Measurements from ENCODE around the gene MYRIP.

DNA sequence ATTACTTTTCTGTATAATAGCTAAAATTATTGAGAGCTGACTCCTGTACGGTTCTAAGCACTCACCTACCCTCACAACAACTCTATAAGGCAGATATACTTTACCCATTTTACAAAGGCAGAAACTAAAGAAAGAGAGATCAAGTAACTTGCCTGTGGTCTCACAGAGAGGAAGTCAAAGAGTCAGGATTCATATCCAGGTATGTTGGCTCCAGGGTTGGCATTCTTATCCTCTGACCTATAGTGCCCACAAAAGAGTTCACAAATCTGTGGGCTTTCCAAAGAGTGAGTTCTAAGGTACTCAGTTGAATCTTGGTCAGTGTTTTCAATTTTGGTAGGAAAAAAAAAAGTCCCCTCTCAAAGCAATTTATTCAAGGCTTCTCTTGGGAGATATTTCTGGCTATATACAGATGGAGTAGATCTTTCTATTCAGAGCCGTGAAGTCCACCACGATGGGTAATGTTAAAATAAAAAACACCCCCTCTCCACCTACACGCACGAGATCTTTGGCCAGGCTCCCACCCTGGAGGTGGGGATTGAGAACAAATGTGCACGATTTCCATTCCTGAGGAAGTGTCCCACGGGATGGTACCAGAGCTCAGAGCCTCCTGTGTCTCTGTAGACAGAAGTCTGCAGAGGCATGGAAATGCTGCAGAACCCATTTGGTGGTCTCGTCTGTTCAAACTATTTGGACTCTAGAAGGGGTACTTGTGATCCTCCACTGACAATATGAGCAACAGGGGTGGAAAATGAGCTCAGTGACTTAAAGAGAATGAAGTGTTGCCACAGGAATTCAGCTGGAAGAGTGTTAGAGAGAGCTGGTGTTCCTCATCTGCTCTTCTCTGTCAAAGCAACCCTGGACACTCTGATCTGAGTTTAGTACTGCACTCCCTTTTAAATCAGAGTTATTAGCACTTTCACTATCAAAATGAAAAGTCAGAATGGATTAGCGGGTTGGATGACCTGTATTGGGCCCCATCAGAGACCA, 288.0 kb downstream of the MYRIP start:
- TF ChIP-seq, protein P1, sequence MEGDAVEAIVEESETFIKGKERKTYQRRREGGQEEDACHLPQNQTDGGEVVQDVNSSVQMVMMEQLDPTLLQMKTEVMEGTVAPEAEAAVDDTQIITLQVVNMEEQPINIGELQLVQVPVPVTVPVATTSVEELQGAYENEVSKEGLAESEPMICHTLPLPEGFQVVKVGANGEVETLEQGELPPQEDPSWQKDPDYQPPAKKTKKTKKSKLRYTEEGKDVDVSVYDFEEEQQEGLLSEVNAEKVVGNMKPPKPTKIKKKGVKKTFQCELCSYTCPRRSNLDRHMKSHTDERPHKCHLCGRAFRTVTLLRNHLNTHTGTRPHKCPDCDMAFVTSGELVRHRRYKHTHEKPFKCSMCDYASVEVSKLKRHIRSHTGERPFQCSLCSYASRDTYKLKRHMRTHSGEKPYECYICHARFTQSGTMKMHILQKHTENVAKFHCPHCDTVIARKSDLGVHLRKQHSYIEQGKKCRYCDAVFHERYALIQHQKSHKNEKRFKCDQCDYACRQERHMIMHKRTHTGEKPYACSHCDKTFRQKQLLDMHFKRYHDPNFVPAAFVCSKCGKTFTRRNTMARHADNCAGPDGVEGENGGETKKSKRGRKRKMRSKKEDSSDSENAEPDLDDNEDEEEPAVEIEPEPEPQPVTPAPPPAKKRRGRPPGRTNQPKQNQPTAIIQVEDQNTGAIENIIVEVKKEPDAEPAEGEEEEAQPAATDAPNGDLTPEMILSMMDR (IDR thresholded peaks at IDR 0.05) = no peak
- no peak for TF ChIP-seq POLR2A (IDR thresholded peaks at IDR 0.05)

All from uterus (tissue), 2 donors.